ENCODE measurements around the gene GCK.

The GCK gene

DNA sequence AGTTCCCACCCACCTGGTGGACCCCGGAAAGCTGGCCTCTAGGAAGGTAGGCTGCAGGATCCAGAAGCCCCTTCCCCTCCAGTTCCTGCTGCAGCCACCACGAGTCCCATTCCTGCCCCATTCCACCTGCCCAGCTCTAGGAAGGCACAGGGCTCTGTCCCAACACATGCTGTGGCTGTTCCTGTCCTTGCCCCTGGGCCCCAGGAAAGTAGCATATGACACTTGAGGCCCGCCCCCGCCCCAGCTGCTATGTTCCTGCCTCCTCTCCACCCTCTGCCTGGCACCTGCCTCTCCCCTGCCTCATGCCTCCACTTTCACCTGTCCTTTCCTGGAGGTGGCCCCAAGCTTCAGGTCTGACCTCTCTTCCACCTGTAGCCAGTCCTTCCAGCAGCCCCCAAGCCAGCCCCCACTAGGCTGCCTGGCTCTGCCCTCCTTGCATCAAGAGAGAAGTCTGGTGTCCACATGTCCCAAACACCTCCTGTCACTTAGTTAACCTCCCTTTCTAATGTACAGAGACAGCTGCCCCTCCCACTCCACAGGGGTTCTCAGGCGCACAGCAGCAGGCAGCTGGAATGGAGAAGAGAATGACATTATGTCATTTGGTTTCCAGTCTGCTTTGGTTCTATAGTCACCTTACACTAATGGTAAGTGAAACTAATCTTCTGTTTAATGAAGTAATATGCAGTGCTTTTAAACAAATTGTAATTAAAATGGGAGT, 34.3 kb upstream of the GCK start:
- in situ Hi-C loops (cut with MboI; ENCODE audit: low sequenced_read_pairs), result no loop called here

GRCh38 chr7:44222776-44223261, 33.6 kb upstream of the GCK start:
- in situ Hi-C loops (cut with MboI; ENCODE audit: low sequenced_read_pairs), result no loop called here

DNA sequence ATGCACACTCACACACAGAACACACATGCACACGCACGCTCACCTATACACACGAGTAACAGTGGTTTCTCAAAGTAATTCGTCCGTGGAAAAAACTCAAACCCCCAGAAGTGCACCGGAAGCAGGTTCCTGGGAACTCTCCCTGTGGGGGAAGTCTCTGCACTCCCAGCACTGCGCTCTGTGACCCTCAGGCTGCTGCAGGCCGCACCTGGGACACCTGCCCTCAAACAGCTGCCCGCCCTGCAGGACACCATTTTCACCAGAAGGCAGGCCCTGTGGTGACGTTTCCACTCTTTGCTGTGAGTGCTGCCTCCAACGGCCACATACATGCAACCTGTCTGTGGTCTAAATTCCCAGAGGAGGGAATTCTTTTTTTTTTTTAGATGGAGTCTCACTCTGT, 32.8 kb upstream of the GCK start:
- in situ Hi-C loops (cut with MboI; ENCODE audit: low sequenced_read_pairs), result no loop called here

DNA sequence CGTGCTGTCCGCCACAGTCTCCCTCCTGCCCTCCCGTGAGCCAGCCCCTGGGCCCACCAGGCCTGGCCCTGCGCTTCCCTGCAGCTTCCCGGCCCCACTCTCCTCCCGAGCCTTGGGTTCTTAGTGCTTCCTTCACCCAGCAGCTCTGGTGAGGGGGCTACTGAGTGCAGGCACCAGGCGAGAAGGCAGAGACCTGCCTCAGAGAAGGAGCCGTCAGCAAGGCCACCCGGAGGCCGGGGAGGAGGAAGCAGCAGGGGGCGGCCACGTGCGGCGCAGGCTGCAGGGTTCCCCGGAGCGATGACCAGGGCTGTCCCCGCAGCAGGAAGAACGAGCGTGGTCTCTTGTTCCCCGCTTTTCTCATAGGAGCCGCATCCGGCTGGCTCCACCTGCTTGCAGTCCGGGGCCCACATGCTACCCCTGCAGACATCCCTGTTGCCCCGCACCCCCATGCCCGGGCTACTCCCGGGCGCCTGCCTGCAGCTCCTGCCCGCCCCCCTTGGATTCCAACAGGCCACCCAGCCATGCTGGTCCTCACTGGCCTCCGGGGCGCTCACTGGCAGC, 32.1 kb upstream of the GCK start:
- in situ Hi-C loops (cut with MboI; ENCODE audit: low sequenced_read_pairs), result no loop called here

DNA sequence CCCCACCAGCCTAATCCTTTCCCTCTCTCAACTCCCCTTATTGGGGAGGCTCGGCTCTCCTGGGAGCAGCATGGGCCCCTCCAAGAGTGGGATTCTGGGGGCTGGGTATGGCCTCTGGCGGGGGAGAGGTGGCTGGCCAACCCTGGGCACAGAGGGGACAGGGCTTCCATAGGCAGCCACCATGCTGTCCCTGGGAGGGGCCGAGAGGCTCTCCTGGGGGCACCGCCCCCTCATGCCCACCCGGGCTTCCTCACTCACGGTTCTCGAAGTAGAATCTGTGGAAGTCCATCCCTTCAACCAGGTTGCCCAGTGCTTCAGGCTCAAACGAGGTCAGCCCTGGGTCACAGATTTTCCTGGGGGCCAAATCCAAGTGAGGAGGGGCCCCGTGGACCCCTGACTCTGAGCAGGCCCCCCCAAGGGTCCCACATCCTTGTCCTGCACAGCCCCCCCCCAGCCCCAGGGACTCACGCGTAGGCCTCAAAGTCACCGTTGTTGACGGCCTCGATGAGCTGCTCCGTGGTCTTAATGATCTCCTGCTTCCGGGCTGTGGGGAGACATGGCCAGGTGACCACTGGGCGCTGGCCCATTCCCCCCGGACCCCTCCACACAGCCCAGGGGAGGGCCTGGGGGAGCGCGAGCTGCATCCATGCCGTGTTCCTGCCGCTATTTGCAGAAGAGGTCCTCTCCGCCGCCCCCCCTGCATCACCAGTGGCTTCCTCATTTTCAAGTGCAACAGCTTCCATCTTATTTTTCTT, 31.3 kb upstream of the GCK start:
- in situ Hi-C loops (cut with MboI; ENCODE audit: low sequenced_read_pairs), result no loop called here

- in situ Hi-C loops (cut with MboI; ENCODE audit: low sequenced_read_pairs), result no loop called here
Measured at GRCh38 chr7:44220046-44220357, 30.8 kb upstream of the GCK start.

DNA sequence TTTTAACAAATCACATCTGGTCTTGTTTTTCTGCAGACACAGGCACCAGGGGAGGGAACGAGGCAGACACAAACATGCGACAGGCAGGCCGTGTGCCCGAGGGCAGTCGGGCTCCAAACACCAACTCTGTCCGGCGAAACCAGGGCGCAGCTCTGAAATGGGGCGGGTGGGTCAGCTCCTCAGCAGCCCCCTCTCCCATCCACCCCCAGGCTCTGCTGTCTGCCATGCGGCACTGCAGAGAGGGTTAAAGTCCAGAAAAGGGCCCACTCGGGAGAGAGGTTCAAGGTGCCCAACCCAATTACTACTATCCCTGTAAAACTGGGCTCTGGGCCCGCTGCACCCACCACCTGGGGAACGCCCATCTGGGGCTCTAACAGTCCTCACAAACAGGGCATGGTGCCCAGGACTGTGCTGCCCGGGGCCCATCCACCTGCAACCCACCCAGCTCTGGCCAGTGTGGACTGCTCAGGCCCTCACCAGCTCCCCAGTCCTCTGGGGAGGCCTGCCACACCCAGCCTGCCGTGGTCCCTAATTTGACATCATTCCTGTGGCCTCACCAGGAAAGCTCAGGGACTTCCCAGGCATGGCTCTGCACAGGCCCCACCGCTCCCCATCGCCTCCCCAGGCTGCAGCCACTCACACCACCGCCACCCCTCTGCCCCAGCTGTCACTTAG, 30.3 kb upstream of the GCK start:
- in situ Hi-C loops (cut with MboI; ENCODE audit: low sequenced_read_pairs), result no loop called here

- in situ Hi-C loops (cut with MboI; ENCODE audit: low sequenced_read_pairs), result no loop called here
Measured at GRCh38 chr7:44218418-44219201, 29.4 kb upstream of the GCK start.

DNA sequence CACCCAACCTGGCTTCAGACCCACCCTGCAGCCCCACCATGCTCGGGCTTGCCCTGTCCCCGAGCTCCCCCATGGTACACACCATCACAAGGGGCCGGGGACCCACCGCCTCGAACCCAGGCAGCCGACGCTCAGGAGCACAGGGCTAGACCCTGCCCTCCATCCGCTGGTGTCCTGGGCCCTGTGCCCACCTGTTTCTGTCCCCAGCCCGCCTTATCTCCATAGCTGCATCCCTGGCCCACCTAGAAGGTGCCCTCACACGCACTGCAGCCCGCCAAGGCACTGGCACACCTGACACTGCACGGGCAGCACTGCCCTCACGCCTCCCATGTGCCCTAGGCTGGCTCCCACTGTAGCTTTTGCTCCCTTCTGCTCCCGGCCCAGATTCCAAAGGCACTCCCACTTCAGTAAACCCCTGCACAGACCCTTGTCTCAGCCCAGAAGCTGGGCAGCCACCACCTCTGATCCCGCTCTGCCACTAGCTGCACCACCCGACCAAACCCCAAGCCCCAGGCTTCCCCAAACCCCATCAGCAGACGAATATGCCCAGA, 28.7 kb upstream of the GCK start:
- in situ Hi-C loops (cut with MboI; ENCODE audit: low sequenced_read_pairs), result no loop called here

DNA sequence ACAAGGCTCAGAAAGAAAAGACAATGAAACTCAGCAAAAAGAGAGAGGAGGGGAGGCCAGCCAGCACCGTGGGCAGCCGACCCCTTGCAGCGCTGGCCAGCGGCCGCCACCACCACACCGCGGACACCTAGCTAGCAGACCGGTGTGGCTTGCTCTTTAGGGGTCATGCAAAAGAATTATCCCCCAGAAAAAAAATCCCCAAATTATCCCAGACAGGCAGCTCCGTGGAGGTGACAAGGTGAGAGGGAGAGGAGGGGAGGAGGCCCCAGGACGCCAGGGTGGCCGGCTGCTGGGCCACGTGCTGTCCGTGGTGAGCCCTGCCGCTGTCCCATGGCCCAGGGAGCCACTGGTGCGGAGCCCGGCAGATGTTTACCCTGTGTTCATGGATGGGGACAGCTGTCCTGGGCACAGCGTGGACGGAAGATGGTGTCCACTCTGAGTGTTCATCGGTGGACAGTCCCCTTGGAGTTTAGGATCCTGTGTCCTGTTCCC, 28.0 kb upstream of the GCK start:
- in situ Hi-C loops (cut with MboI; ENCODE audit: low sequenced_read_pairs), result no loop called here

DNA sequence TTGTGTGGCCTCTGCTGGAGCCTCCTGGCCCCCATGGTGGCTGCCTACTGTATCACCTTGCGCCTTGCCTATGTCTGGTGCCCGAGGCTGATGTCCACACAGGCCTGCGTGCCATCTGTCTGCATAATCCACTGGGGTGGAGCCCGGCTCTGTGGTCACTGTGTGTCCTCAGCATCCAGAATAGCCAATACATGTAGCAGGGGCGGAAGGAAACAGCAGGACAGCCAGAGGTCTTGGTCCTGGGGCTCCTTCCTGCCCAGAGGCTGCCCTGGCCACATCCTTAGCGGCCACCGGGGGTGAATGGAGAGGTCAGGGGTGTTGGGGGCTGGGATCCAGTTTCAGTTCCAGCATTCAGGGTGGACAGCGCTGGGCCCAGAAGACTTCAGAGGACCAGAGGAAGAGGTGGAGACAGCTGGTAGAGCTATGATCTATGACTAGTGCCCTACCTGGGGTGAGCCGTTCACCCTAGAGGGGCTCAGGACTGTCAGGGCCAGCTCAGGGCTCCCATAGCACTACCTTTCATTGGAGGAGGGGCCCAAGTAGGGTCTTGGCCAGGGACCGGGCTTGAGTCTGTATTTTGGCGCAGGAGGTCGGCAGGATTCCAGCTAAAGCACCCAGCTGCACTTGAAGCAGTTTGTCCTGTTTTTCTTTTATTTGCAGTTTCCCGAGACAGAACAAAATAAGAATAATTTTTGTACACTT, 27.4 kb upstream of the GCK start:
- in situ Hi-C loops (cut with MboI; ENCODE audit: low sequenced_read_pairs), result no loop called here

DNA sequence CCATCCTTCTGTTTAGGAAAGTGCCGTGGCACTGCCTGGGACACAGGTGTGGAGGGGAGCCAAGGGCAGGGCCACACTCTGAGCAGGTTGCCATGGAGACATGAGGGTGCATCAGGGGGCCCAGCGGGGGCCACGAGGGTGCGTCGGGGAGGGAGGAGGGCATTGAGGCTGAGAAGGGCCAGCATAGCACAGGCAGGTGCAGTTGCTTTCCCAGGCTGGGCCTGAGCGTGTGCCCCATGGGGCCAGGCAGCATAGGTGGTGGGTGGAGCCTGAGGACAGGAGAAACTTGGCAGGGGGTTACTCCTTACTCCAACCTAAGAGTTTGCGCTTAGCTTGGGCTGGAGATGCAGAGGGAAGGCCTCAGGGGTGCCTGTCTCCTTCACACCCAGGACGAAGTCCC, 26.8 kb upstream of the GCK start:
- in situ Hi-C loops (cut with MboI; ENCODE audit: low sequenced_read_pairs), result no loop called here

- in situ Hi-C loops (cut with MboI; ENCODE audit: low sequenced_read_pairs), result no loop called here
Measured at GRCh38 chr7:44215531-44215930, 26.3 kb upstream of the GCK start.

DNA sequence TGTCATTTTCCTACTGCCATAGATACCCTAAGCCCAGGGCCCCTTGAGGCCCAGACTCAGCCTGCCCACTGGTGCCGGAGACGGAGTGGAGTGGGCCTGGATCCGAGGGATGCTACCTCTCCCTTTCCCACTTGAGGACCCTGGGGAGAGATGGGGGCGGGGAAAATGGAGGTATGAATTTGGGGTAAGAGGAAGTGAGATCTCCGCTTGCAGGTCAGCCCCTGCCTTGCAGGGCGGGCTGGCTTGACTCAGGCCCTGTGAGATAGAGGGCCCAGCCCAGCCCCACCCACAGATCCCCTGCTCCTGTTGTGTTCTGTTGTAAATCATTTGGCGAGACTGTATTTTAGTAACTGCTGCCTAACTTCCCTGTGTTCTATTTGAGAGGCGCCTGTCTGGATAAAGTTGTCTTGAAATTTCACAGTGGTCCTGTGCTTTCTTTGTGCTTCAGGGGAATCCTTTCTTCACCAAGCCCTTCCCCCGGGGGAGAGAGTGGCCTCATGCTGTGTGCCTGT, 24.7 kb upstream of the GCK start:
- in situ Hi-C loops (cut with MboI; ENCODE audit: low sequenced_read_pairs), result no loop called here

GRCh38 chr7:44213206-44213876, 24.1 kb upstream of the GCK start:
- in situ Hi-C loops (cut with MboI; ENCODE audit: low sequenced_read_pairs), result no loop called here

- in situ Hi-C loops (cut with MboI; ENCODE audit: low sequenced_read_pairs), result no loop called here
Measured at GRCh38 chr7:44212581-44213184, 23.4 kb upstream of the GCK start.

GRCh38 chr7:44212018-44212417, 22.8 kb upstream of the GCK start:
- in situ Hi-C loops (cut with MboI; ENCODE audit: low sequenced_read_pairs), result no loop called here

GRCh38 chr7:44211126-44211675, 22.0 kb upstream of the GCK start:
- in situ Hi-C loops (cut with MboI; ENCODE audit: low sequenced_read_pairs), result no loop called here
